Stimulated activated CD8-positive, alpha-beta memory T cell treated with anti-CD3 and anti-CD28 coated beads, Interleukin-7, amount 100 ng/mL, for 48 hours (primary cell): ENCODE data around the gene ATIC.

ENCODE experiments used
- DNase-seq, 2 donors: peaks; one replicate each; pipeline ENCODE4 v3.0.0-alpha.2; 2020; ENCODE audit warnings: low read depth in 1 of 2; ENCODE audit errors: extremely low read depth in 1 of 2

Gene ATIC

GRCh38 chr2:215314896-215315295 is 3.0 kb downstream of the ATIC start:
- DNase-seq = no peak

DNA sequence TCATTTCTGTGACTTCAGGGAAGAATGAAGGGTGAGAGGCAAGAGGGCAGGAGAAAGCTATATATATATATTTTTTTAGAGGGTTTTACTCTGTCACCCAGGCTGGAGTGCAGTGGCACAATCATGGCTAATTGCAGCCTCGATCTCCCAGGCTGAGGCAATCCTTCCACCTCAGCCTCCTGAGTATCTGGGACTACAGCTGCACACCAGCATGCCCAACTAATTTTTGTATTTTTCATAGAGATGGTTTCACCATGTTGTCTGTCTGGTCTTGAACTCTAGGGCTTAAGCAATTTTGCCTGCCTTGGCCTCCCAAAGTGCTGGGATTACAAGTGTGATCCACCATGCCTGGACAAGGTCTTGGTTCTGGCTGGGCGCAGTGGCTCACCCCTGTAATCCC is 3.4 kb downstream of the ATIC start:
- DNase-seq = no peak

DNA sequence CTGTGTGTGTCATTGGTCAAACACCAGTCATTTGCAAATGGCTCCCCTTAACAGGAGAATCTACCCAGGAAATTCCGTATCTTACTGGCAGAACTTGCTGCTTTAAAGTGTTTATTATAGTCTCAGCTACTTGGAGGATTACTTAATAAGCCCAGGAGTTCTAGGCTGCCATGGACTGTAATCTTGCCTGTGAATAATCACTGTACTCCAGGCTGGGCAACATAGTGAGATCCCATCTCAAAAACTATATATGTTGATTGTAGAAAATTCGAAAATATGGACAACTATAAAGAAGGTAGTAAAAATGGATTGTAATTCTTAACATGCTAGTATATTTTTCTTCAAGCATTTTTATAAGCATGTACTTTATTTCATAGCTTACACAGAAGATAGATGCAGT is 4.5 kb downstream of the ATIC start:
- DNase-seq = no peak

DNA sequence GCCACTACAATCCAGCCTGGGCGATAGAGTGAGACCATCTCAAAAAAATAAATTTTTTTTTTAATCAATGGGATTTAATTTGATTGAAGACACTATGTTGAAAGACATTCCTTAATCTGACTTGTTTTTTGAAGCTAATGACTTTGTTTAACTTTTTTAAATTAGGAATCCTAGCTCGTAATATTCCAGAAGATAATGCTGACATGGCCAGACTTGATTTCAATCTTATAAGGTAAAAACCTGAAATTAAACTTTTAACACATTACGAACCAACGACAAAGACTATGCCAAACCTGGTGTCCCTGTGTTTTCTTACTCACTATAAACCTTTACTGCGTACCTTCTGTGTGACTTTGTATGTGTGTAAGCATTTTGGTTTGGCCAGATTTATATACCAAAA is 7.6 kb downstream of the ATIC start:
- no peak for DNase-seq

- no peak for DNase-seq
These were observed 8.2 kb downstream of the ATIC start for GRCh38 chr2:215320102-215320501.

DNA sequence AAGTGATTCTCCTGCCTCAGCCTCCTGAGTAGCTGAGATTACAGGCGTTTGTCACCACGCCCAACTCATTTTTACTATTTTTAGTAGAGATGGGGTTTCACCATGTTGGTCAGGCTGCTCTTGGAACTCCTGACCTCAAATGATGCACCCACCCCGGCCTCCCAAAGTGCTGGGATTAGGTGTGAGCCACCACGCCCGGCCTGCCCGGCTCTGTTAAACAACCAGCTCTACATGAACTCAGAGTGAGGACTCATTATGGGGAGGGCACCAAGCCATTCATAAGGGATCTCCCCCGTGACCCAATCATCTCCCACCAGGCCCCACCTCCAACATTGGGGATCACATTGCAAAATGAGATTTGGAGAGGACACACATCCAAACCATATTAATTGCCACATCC is 8.8 kb downstream of the ATIC start:
- DNase-seq = no peak

- no peak for DNase-seq
These were observed 13.0 kb downstream of the ATIC start for GRCh38 chr2:215324811-215325210.

DNA sequence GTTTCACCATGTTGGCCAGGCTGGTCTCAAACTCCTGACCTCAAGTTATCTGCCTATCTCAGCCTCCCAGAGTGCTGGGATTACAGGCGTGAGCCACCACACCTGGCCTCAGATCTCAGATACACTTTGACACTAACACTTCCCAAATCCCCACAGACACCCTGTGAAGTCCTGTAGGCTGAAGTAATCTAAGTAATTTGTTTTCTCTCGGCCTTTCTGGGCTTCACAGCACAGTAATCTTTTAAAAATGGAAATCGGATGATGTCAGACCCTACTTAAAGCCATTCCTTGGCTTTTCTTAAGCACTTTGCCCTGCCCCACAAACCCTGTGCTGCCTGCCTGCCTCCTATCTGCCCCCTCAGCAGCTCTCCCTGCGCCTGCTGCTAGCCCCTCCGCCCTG is 16.2 kb downstream of the ATIC start:
- DNase-seq = no peak

DNA sequence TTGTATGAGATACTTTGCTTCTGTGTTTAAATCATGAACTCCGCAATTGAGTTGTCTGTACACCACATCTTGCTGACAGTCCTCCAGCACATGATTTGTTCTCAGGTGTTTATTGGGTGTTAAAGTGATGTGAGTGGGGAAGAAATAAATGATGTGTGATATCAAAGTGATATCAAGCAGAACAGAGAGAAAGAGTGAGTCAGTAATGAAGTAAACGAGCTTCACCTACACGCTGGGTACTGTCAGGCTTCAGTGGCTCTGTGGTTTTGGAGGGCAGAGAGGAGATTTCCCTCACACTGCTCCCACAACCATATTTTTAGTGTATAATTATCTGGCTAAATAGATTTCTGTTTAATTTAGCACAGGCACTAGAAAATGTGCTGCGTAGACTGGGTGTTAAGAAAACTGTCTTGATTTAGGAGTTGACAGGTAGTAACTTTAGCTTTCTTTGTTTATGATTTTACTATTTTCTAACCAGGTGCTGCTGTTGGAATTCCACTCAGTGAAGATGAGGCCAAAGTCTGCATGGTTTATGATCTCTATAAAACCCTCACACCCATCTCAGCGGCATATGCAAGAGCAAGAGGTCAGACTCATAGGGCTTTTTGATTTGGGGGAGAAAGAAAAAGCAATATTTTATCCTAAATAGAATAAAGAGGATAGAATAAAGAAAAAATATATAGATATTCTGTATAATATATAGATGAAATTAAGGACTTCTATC is 21.2 kb downstream of the ATIC start:
- DNase-seq = no peak

DNA sequence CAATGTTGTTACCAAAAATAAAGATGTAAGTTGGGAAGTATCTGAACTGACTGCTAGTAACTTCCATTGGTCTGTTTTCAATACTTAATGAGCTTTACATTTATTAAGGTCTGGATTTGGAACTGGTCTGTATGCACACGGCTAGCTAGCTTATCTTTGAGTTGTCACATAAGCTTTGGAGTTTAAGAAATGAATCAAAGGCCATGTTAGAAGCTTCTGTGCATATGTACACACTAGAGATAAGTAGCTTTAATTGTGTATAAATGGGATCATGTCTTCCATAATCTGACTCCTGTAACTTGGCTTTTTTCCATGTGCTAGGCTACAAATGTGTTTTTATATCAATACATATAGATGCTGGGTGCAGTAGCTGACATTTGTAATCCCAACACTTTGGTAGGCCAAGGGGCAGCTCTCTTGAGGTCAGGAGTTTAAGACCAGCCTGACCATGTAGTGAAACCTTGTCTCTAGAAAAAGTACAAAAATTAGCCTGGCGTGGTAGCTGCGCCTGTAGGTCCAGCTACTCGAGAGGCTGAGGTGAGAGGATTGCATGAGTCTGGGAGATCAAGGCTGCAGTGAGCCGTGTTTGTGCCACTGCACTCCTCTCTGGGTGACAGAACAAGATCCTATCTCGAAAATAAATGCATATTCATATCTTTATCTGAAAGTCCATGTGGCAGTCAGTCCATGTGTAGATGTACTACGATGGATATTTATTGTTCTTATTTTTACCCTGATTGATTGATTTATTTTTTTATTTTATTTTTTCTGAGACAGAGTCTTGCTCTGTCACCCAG is 27.2 kb downstream of the ATIC start:
- DNase-seq = no peak

DNA sequence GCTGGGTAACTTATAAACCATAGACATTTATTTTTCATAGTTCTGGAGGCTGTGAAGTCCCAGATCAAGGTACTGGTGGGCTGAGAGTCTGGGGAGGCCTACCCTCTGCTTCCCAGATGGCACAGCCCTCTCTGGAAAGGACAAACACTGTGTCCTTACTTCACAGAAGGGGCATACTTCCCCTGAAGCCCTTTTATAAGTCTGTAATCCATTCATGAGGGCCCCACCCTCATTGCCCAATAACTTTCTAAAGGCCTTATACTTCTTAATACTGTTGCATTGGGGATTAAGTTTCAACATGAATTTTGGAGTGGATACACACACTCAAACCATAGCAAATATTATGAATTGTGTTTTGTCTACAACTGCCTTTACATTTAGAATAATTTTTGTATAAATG is 36.0 kb downstream of the ATIC start:
- no peak for DNase-seq

- no peak for DNase-seq
These were observed 40.7 kb downstream of the ATIC start for GRCh38 chr2:215352602-215353001.

GRCh38 chr2:215354771-215355695 is 43.2 kb downstream of the ATIC start:
- DNase-seq = no peak

DNA sequence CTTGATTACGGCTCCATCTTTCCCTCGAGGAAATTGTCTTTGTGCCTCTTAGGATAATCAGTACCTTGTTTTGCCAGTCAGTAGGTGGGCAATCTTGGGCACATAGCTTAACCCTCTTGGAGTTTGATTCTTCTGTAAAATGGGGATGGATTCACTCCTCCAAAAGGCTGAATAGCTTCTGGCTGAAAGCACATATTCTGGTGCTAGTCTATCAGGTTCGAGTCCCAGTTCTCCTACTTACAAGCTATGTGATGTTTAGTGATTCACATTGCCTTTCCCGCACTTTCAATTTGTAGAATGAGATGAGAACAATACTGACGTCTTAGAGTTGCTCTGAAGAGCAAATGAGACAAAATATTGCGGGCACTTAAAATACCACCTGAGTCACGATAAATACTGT is 43.9 kb downstream of the ATIC start:
- DNase-seq = no peak

GRCh38 chr2:215356334-215356947 is 44.6 kb downstream of the ATIC start:
- DNase-seq = no peak

GRCh38 chr2:215356948-215357461 is 45.1 kb downstream of the ATIC start:
- DNase-seq = no peak

DNA sequence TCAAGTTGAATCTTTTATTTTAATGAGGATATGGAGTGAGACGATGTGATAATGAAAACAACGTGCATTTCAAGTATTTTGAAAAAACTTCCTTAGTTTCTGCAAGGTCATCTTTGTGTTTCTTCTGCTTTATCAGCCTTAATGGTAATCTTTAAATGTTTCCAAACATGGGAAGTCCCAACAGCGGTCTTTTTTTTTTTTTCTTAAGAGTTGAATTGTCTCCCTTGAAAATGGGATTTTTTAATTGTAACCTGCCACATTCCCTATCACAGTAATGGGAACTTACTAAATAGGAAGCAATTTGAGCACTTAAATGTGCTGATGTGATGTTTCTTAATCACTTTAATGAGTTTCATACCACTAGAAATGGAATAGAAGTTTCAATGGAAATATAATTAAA is 45.8 kb downstream of the ATIC start:
- DNase-seq = no peak

DNA sequence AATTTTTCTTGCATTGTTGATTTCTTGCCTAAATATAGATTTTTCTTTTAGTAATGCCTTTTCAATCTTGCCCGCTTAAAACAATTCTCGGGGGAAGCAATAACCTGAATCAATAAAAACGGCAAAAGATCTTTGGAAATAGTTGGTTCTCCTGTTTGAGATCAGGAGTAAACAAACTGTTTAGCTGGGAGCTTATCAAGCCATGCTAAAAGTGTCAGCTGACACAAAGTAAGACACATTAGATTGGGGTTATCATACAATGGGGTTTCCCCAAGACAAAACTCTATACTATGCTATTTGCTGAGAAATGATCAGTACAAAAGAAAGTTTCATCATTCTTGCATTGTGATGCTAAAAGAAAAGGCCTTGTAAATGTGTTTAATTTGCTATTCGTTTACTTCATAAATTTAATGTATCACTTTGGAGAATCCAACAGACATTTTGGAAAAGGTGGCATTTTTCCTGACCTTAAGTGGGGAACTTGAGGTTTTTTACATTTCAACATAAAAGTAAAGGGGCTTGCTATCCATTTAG is 46.5 kb downstream of the ATIC start:
- DNase-seq = no peak

DNA sequence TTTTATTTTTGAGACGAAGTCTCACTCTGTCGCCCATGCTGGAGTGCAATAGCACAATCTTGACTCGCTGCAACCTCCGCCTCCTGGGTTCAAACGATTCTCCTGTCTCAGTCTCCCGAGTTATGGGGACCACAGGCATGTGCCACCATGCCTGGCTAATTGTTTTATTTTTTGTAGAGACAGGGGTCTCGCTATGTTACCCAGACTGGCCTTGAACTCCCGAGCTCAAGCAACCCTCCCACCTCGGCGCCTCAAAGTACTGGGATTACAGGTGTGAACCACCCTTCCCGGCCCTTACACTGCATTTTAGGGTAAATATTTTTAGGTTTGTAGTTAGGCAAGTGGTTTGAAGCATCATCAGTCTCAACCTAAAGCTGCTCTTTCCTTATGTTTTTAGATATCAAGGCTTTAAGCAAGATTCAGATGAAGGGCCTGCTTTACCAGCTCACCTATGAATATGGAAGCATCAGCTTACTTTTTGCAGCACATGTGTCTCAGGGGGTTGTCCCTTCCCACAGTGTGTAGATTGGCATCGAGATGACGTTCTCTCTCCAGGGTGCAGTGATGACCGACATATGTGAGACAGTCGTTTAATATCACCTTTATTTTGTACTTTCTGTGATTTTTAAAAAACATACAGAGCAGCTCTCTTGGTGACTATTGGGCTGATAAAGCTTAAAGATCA is 47.2 kb downstream of the ATIC start:
- DNase-seq = no peak

DNA sequence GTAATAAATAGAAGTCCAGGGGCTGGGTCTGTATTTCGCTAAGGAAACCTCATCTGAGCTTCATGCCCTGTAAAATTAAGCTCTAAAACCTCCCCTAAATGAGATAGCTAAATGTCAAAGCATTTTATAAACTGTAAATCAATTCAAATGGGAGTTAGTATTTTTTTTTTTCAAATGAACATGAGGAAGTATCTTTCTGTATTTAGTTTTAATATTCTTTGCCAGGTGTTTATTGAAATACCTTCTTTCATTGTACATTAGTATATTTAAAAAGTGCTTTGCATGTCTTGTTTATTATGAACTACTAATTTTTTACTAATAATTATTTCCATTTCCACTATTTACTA is 47.7 kb downstream of the ATIC start:
- no peak for DNase-seq
